ENCODE data around the gene ASB5.

- no peak for TF ChIP-seq CTCF (IDR thresholded peaks at IDR 0.05 in 2 of 3, conservative IDR thresholded peaks at IDR 0.05 in 1 of 3; ENCODE audit: borderline replicate concordance in 1 of 3, insufficient read depth in 1 of 3, low read depth in 2 of 3, low read length in 2 of 3)
- no peak for TF ChIP-seq JUND (IDR thresholded peaks at IDR 0.05)
- no peak for TF ChIP-seq ELF1 (IDR thresholded peaks at IDR 0.05; ENCODE audit: borderline replicate concordance, low read depth)
- TF ChIP-seq RAD21 (IDR thresholded peaks at IDR 0.05; ENCODE audit: low read depth), result no peak
- no peak for TF ChIP-seq POLR2AphosphoS5 (IDR thresholded peaks at IDR 0.05; ENCODE audit: low read depth, low read length)
- TF ChIP-seq ATF3 (IDR thresholded peaks at IDR 0.05), result no peak
- TF ChIP-seq REST (IDR thresholded peaks at IDR 0.05; ENCODE audit: low read depth), result no peak
- TF ChIP-seq ZBTB33 (IDR thresholded peaks at IDR 0.05; ENCODE audit: extremely low read depth, insufficient replicate concordance, low read length), result no peak
- TF ChIP-seq SIN3A (IDR thresholded peaks at IDR 0.05; ENCODE audit: low read depth), result no peak
- no peak for TF ChIP-seq CEBPB (IDR thresholded peaks at IDR 0.05; ENCODE audit: low read depth)
- TF ChIP-seq EZH2 (IDR thresholded peaks at IDR 0.05), result no peak
- TF ChIP-seq ZFX (IDR thresholded peaks at IDR 0.05), result no peak
- TF ChIP-seq POLR2A (IDR thresholded peaks at IDR 0.05; ENCODE audit: borderline replicate concordance, extremely low read depth, insufficient read depth, insufficient read length), result no peak
These were observed 2.7 kb upstream of the ASB5 start for GRCh38 chr4:176271749-176272148.
